ENCODE data around the gene PGK2.

DNA sequence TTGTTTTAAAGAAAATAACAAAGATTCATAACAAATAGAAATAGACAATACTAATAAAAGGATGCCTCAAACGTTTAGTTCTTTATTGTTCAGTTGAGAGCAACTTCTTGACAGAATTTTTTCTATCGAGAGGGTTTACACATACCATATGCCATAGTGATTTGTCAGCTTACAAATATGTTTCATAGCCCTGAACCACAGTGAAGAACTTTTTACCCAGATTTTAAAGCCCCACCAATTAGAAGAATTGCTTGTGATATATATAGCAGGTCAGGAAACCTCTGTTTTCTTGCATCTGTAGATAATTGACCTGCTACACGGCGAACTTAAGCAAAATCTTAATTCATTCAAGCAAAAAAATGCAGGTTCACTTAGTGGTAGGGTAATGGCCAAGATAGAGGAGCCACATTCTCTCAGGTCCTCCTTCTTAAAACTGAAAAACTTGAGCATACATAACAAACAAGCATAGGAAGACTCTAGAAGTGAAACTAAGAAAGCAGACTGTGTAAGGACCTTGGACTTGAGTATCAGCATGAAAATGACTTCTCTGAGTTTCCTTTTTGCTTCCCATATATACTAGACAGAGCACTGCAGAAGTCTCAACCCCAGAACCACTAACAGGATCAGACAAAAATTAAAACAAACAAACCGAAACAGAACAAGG lies 39.8 kb upstream of the PGK2 start:
- TF ChIP-seq EP300 (IDR thresholded peaks at IDR 0.05) = no peak
- no peak for TF ChIP-seq CTCF (IDR thresholded peaks at IDR 0.05)
